GM18519 (cell line): ENCODE data around the gene SRP9.
"Not testable (repeated sequence)": the region's sequence is repeated elsewhere in the genome, so short reads cannot be mapped to it uniquely, and the experiment has no call there.

ENCODE experiments used
- ATAC-seq: cut with Tn5 transposase; IDR thresholded peaks from one replicate; pipeline ENCODE4 v1.9.1; 2021; ENCODE audit warnings: mild to moderate bottlenecking, moderate library complexity; ENCODE audit not compliant: unreplicated experiment, low FRiP score

SRP9 gene

DNA sequence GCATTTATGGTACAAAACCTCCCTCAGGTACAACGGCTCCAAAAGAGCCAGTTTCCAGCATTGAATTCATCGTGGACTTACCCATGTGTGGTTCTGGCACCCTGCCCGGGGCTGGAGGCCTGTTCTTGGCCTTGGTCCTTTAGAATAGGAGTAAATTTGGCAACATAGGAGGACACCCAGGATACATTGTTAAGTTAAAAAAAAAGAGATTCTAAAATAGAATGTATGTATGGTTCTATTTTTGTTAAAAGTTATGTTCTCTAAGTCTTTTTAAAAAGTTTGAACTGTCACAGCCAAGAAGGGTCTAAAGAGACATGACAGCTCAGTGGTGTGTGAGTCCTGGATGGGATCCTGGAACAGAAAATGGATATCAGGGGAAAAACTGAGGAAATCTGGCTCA is 58.2 kb downstream of the SRP9 start:
- ATAC-seq = no peak

DNA sequence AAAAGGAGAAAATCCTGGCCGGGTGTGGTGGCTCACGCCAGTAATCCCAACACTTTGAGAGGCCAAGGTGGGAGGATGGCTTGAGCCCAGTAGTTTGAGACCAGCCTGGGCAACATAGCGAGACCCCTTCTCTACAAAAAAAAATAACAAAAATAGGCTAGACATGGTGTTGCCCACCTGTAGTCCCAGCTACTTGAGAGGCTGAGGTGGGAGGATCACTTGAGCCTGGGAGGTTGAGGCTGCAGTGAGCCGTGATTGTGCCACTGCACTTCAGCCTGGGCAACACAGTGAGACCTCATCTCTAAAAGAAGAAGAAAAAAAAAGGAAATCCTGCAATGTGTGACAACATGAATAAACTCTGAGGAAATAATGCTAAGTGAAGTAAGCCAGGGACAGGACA is 58.7 kb downstream of the SRP9 start:
- not testable (repeated sequence) for ATAC-seq

DNA sequence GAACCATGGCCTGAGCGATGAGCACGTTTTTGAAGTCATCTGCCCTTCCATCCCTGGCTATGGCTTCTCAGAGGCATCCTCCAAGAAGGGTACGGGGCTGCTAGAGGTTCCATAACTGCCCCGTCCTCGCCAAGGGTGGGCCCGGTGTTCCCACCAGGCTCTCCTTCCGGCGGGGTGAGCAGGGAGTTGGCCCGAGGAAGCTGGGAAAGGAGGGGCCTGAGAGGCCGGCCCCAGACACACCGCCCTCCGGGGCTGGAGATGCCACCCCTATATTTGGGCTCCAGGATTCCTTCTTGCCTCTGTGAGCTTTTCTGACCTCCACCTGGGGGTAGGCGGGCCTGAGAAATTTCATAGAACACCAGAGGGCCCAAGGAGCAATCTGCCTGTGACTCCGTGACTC is 61.2 kb downstream of the SRP9 start:
- ATAC-seq = no peak
